B cell (primary cell): ENCODE results near the gene PRODH2. TPM values are rescaled to one million over a fixed set of nuclear protein-coding genes. Genes with fewer than 3 reads are reported as not detected.

Experiments
- ATAC-seq: fragments of 200-7000 bp; cut with Tn5 transposase; one replicate; pipeline ENCODE4 v1.10.0; 2021; ENCODE audit warnings: low read depth, mild to moderate bottlenecking, moderate number of reproducible peaks, moderate library complexity
- CTCF ChIA-PET: fragments of 350-600 bp; sonication (Branson Sonifier 250); formaldehyde crosslinking; loops from one replicate; lab custom pipeline; 2021; ENCODE audit warnings: antibody characterized with exemption, inconsistent platforms; lab: Charles Lee
- POLR2A ChIA-PET: fragments of 350-600 bp; sonication (Branson Sonifier 250); formaldehyde crosslinking; loops from one replicate; lab custom pipeline; 2021; ENCODE audit warnings: antibody characterized with exemption; lab: Charles Lee
- DNase-seq: peaks from one replicate; pipeline ENCODE4 v3.0.0; 2013
- H2AFZ ChIP-seq: 2 replicates; pipeline ENCODE4 v1.6.1; 2012; ENCODE audit warnings: mild to moderate bottlenecking, low read depth, low read length; ENCODE audit not compliant: insufficient read depth, poor library complexity, severe bottlenecking
- H3K27ac ChIP-seq, 2 donors: 1 replicate in 1 of 2; 2 replicates in 1 of 2; pipeline ENCODE4 v1.5.1; 2012 to 2013; ENCODE audit warnings: low read length in 2 of 2, mild to moderate bottlenecking in 2 of 2, moderate library complexity in 1 of 2
- H3K27me3 ChIP-seq, 4 experiments: fragments of 200-600 bp in 1 of 4; sonication (generic) in 1 of 4; replicated peaks in 1 of 4; 1 replicate in 2 of 4; 2 replicates in 2 of 4; pipeline versions ENCODE4 v1.6.1 to v1.7.0; 2013 to 2016; ENCODE audit warnings: low read length in 3 of 4, mild to moderate bottlenecking in 2 of 4, mixed read lengths in 1 of 4, moderate library complexity in 1 of 4; ENCODE audit not compliant: insufficient read depth in 4 of 4, control insufficient read depth in 3 of 4; ENCODE audit errors: control extremely low read depth in 1 of 4
- H3K36me3 ChIP-seq, 2 experiments: replicated peaks in 1 of 2; 1 replicate in 1 of 2; 2 replicates in 1 of 2; pipeline versions ENCODE4 v1.6.1 to v1.7.1; 2013; ENCODE audit warnings: low read length in 1 of 2; ENCODE audit not compliant: insufficient read depth in 2 of 2, control insufficient read depth in 1 of 2; ENCODE audit errors: control extremely low read depth in 1 of 2, extremely low read depth in 1 of 2
- H3K4me1 ChIP-seq, 2 donors: fragments of 200-600 bp in 1 of 2; sonication (generic) in 1 of 2; 1 replicate in 1 of 2; 2 replicates in 1 of 2; pipeline versions ENCODE4 v1.5.1 to v1.6.1; 2013 to 2017; ENCODE audit warnings: low read length in 2 of 2; ENCODE audit not compliant: control insufficient read depth in 2 of 2, insufficient read depth in 2 of 2
- H3K4me2 ChIP-seq: replicated peaks from 2 replicates; pipeline ENCODE3; 2012; ENCODE audit warnings: mild to moderate bottlenecking, low read depth, low read length; ENCODE audit not compliant: poor library complexity, severe bottlenecking
- H3K4me3 ChIP-seq, 5 experiments: fragments of 200-600 bp in 1 of 5; sonication (generic) in 1 of 5; 1 replicate in 3 of 5; 2 replicates in 2 of 5; pipeline versions ENCODE4 v1.5.1 to v1.7.0; 2011 to 2016; ENCODE audit warnings: low read length in 4 of 5, mild to moderate bottlenecking in 4 of 5, low read depth in 2 of 5, control low read depth in 1 of 5, moderate library complexity in 1 of 5; ENCODE audit not compliant: insufficient read depth in 1 of 5; ENCODE audit errors: control extremely low read depth in 1 of 5, extremely low read depth in 1 of 5
- H3K79me2 ChIP-seq: fragments of 200-600 bp; sonication (generic); one replicate; pipeline ENCODE4 v1.6.0; 2016; ENCODE audit warnings: low read length; ENCODE audit not compliant: control insufficient read depth, insufficient read depth
- H3K9ac ChIP-seq: fragments of 200-600 bp; sonication (generic); 2 replicates; pipeline ENCODE4 v1.6.1; 2017; ENCODE audit warnings: mild to moderate bottlenecking, low read length, moderate library complexity
- H3K9me3 ChIP-seq, 3 donors: one replicate each; pipeline versions ENCODE4 v1.6.1 to v1.7.1; 2013; ENCODE audit warnings: low read length in 2 of 3; ENCODE audit not compliant: control insufficient read depth in 2 of 3, insufficient read depth in 1 of 3; ENCODE audit errors: control extremely low read depth in 1 of 3
- H4K20me1 ChIP-seq: 2 replicates; pipeline ENCODE4 v1.6.0; 2012; ENCODE audit warnings: mild to moderate bottlenecking, low read length; ENCODE audit not compliant: insufficient read depth, control insufficient read depth, poor library complexity, severe bottlenecking
- H3K27ac Mint-ChIP-seq: one replicate; pipeline ENCODE4 v1.8.0; 2021; ENCODE audit warnings: mixed read lengths
- H3K27me3 Mint-ChIP-seq: one replicate; pipeline ENCODE4 v1.8.0; 2021; ENCODE audit warnings: mixed read lengths
- H3K4me1 Mint-ChIP-seq: one replicate; pipeline ENCODE4 v1.8.0; 2021; ENCODE audit warnings: mixed read lengths
- H3K4me3 Mint-ChIP-seq: one replicate; pipeline ENCODE4 v1.8.0; 2021; ENCODE audit warnings: mixed read lengths
- H3K9me3 Mint-ChIP-seq: one replicate; pipeline ENCODE4 v1.8.0; 2022; ENCODE audit warnings: mixed read lengths; ENCODE audit not compliant: insufficient read depth
- CTCF ChIP-seq: fragments of 200-600 bp; IDR thresholded peaks from one replicate; pipeline ENCODE4 v1.8.0; 2022; ENCODE audit warnings: antibody characterized with exemption, mild to moderate bottlenecking
- EZH2 ChIP-seq: IDR thresholded peaks from 2 replicates; pipeline ENCODE4 v1.6.1; 2012; ENCODE audit warnings: borderline replicate concordance, low read depth, mild to moderate bottlenecking, moderate library complexity, low read length; ENCODE audit not compliant: insufficient read depth, poor library complexity, severe bottlenecking
- WGBS: methylation state at CpG from one replicate; pipeline ENCODE4 v1.1.5; 2013; ENCODE audit warnings: missing lambda C conversion rate; ENCODE audit not compliant: insufficient coverage; 5-methylcytosine and 5-hydroxymethylcytosine counted together
- intact Hi-C: fragments of 100-400 bp; cut with micrococcal nuclease; formaldehyde crosslinking; loops from one replicate; pipeline ENCODE4 v1.10.0; 2022
- polyA plus RNA-seq: library from polyadenylated mRNA; depleted of rRNA; stranded (reverse); fragments of >200 nt; gene quantifications from 2 replicates; pipeline ENCODE4 v1.2.3, GENCODE V29; 2012
- total RNA-seq, 2 donors: library from RNA; stranded (reverse); fragments of 120-200 nt in 1 of 2; gene quantifications; 1 replicate in 1 of 2; 2 replicates in 1 of 2; pipeline versions ENCODE4 v1.2.3 to v1.2.4, GENCODE V29; 2013 to 2022

The PRODH2 gene
- total and polyA plus RNA-seq, 2 donors (not counting 1 experiment from before 2014, with no cell fraction given): not detected

GRCh38 chr19:35780058-35780457, 32.6 kb downstream of the PRODH2 start:
- H3K9me3 ChIP-seq: no peaks in the 10 kb centered on the region
- H4K20me1 ChIP-seq: no peaks in the 10 kb centered on the region
- H3K4me1 ChIP-seq: peaks cover 6 to 10% of the 10 kb centered on the region in 2 donors
- CTCF ChIA-PET: no interaction called here
- Mint-ChIP-seq H3K9me3 (no peaks in the 10 kb centered on the region), H3K27ac (no peak overlapping the region), H3K27me3 (no peaks in the 10 kb centered on the region), H3K4me3 (no peak overlapping the region), H3K4me1 (peaks cover 4% of the 10 kb centered on the region)
- no peak overlapping the region for H3K9ac ChIP-seq
- DNase-seq (no peak), ATAC-seq (no peak)
- WGBS: 100% methylated on average over 11 of the region's 16 CpGs
- intact Hi-C loops: no loop called here
- H3K27ac ChIP-seq: no peak overlapping the region
- peaks cover 4% of the 10 kb centered on the region for H3K79me2 ChIP-seq
- peaks cover 0 to 5% of the 10 kb centered on the region in 2 experiments for H3K36me3 ChIP-seq
- no peaks in the 10 kb centered on the region for H3K27me3 ChIP-seq
- H3K4me3 ChIP-seq: no peak overlapping the region
- H3K4me2 ChIP-seq: no peak overlapping the region
- POLR2A ChIA-PET: no interaction called here
- H2AFZ ChIP-seq: no peak overlapping the region
- TF ChIP-seq EZH2 (no peak), CTCF (no peak)

DNA sequence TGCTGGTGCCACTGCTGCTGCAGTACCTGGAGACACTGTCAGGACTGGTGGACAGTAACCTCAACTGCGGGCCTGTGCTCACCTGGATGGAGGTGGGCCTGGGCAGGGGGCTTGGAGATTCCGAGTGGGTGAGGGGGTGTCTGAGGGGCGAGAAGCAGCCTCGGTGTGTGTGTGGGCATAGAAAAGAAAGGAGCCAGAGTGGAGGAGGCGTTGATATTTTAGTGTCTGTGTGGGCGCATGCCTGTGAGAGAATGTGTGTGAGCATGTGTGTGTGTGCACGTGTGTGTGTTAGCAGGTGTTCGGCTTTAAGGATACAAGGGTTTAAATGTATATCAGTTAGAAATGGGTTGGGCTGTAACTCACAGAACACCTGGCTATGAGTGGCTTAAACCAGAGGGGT, 33.6 kb downstream of the PRODH2 start:
- H3K4me2 ChIP-seq: no peak overlapping the region
- intact Hi-C loops: no loop called here
- no peak overlapping the region for H3K27ac ChIP-seq
- H2AFZ ChIP-seq: no peak overlapping the region
- no peak overlapping the region for H3K9ac ChIP-seq
- 99% methylated on average over 8 of the region's 8 CpGs for WGBS
- Mint-ChIP-seq H3K4me3 (no peak overlapping the region), H3K27ac (no peak overlapping the region), H3K4me1 (peaks cover 10% of the 10 kb centered on the region), H3K9me3 (no peaks in the 10 kb centered on the region), H3K27me3 (no peaks in the 10 kb centered on the region)
- H3K4me3 ChIP-seq: no peak overlapping the region
- DNase-seq (no peak), ATAC-seq (no peak)
- CTCF ChIA-PET: no interaction called here
- H3K36me3 ChIP-seq: peaks cover 0 to 5% of the 10 kb centered on the region in 2 experiments
- H3K27me3 ChIP-seq: no peaks in the 10 kb centered on the region
- H3K9me3 ChIP-seq: no peaks in the 10 kb centered on the region
- H3K4me1 ChIP-seq: peaks cover 10 to 16% of the 10 kb centered on the region in 2 donors
- POLR2A ChIA-PET: no interaction called here
- H3K79me2 ChIP-seq: peaks cover 4% of the 10 kb centered on the region
- no peaks in the 10 kb centered on the region for H4K20me1 ChIP-seq
- TF ChIP-seq EZH2 (no peak), CTCF (no peak)
